DLD1 (cell line): ENCODE measurements around the gene HOMER1.

Source experiments
- in situ Hi-C: cut with HindIII; loops from 2 replicates; pipeline ENCODE4 v1.10.0; 2017; ENCODE audit warnings: low sequenced_read_pairs

HOMER1 gene

GRCh38 chr5:79513704-79514390, at the start of gene HOMER1:
Gene HOMER1, minus strand, starts transcription at chr5:79514134. Its CDS starts 1,360 bp downstream, at chr5:79512774.
- in situ Hi-C loops, result no loop called here

- in situ Hi-C loops, result no loop called here
These were observed 49.3 kb upstream of the HOMER1 start for GRCh38 chr5:79563247-79563590.

- in situ Hi-C loops, result no loop called here
These were observed 48.7 kb upstream of the HOMER1 start for GRCh38 chr5:79562351-79563246.

GRCh38 chr5:79561525-79561893, 47.6 kb upstream of the HOMER1 start:
- in situ Hi-C loops, result no loop called here

GRCh38 chr5:79560771-79561524, 47.0 kb upstream of the HOMER1 start:
- in situ Hi-C loops, result no loop called here

GRCh38 chr5:79555418-79555817, 41.5 kb upstream of the HOMER1 start:
- in situ Hi-C loops, result no loop called here

GRCh38 chr5:79552984-79553383, 39.0 kb upstream of the HOMER1 start:
- in situ Hi-C loops, result no loop called here

GRCh38 chr5:79547982-79548381, 34.0 kb upstream of the HOMER1 start:
- in situ Hi-C loops, result loop anchor here (25.0 kb wide), 1 partner anchor 289 kb away; no protein-coding TSS in a partner anchor

GRCh38 chr5:79547429-79547822, 33.5 kb upstream of the HOMER1 start:
- in situ Hi-C loops, result loop anchor here (25.0 kb wide), 1 partner anchor 290 kb away; no protein-coding TSS in a partner anchor

- in situ Hi-C loops, result loop anchor here (25.0 kb wide), 1 partner anchor 290 kb away; no protein-coding TSS in a partner anchor
These were observed 33.0 kb upstream of the HOMER1 start for GRCh38 chr5:79546782-79547428.

- in situ Hi-C loops, result loop anchor here (25.0 kb wide), 1 partner anchor 293 kb away; no protein-coding TSS in a partner anchor
These were observed 30.2 kb upstream of the HOMER1 start for GRCh38 chr5:79544131-79544530.

GRCh38 chr5:79540939-79541338, 27.0 kb upstream of the HOMER1 start:
- in situ Hi-C loops, result loop anchor here (25.0 kb wide), 1 partner anchor 296 kb away; no protein-coding TSS in a partner anchor

GRCh38 chr5:79536193-79536906, 22.4 kb upstream of the HOMER1 start:
- in situ Hi-C loops, result loop anchor here (25.0 kb wide), 1 partner anchor 301 kb away; no protein-coding TSS in a partner anchor

- in situ Hi-C loops, result loop anchor here (25.0 kb wide), 1 partner anchor 302 kb away; no protein-coding TSS in a partner anchor
These were observed 21.7 kb upstream of the HOMER1 start for GRCh38 chr5:79535477-79536192.

GRCh38 chr5:79529110-79529509, 15.2 kb upstream of the HOMER1 start:
- in situ Hi-C loops, result loop anchor here (25.0 kb wide), 1 partner anchor 308 kb away; no protein-coding TSS in a partner anchor

GRCh38 chr5:79527431-79527830, 13.5 kb upstream of the HOMER1 start:
- in situ Hi-C loops, result loop anchor here (25.0 kb wide), 1 partner anchor 310 kb away; no protein-coding TSS in a partner anchor

GRCh38 chr5:79526928-79527327, 13.0 kb upstream of the HOMER1 start:
- in situ Hi-C loops, result loop anchor here (25.0 kb wide), 1 partner anchor 310 kb away; no protein-coding TSS in a partner anchor

GRCh38 chr5:79526493-79526892, 12.6 kb upstream of the HOMER1 start:
- in situ Hi-C loops, result loop anchor here (25.0 kb wide), 1 partner anchor 311 kb away; no protein-coding TSS in a partner anchor

- in situ Hi-C loops, result no loop called here
These were observed 7.2 kb upstream of the HOMER1 start for GRCh38 chr5:79521156-79521555.
